ENCODE data around the gene TDRD12. TPM values are rescaled to one million over a fixed set of nuclear protein-coding genes. Genes with fewer than 3 reads are reported as not detected.
"Not testable (repeated sequence)": the region's sequence is repeated elsewhere in the genome, so short reads cannot be mapped to it uniquely, and the experiment has no call there.

TDRD12 gene
- total and polyA plus RNA-seq, 8 donors, result 0.20 to 1.2 (median 0.50) TPM

GRCh38 chr19:32779082-32779481 lies 59.5 kb downstream of the TDRD12 start:
- Histone ChIP-seq H3K9me3 (peaks cover 0 to 11% of the 10 kb centered on the region in 2 donors), H3K27me3 (no peaks in the 10 kb centered on the region), H3K4me1 (no peaks in the 10 kb centered on the region), H3K27ac (no peak overlapping the region), H3K4me3 (no peak overlapping the region), H3K36me3 (no peaks in the 10 kb centered on the region)
- intact Hi-C loops (cut with DNase I), result no loop called here
- ATAC-seq, result no peak
- no peak for TF ChIP-seq CTCF (IDR thresholded peaks at IDR 0.05)
- DNase-seq, result no peak

GRCh38 chr19:32781280-32781679 lies 61.7 kb downstream of the TDRD12 start:
- DNase-seq (no peak), ATAC-seq (no peak)
- H3K9me3 ChIP-seq, result peaks cover 0 to 11% of the 10 kb centered on the region in 2 donors
- TF ChIP-seq CTCF (IDR thresholded peaks at IDR 0.05), result no peak
- H3K27ac ChIP-seq, result no peak overlapping the region
- no peaks in the 10 kb centered on the region for H3K36me3 ChIP-seq
- intact Hi-C loops (cut with DNase I), result no loop called here
- no peak overlapping the region for H3K4me3 ChIP-seq
- no peaks in the 10 kb centered on the region for H3K4me1 ChIP-seq
- no peaks in the 10 kb centered on the region for H3K27me3 ChIP-seq

- H3K36me3 ChIP-seq; DNase-seq; H3K4me1 ChIP-seq; ATAC-seq; H3K27ac ChIP-seq; H3K4me3 ChIP-seq; intact Hi-C loops (cut with DNase I); H3K27me3 ChIP-seq: not testable (repeated sequence)
- peaks cover 0 to 11% of the 10 kb centered on the region in 2 donors for H3K9me3 ChIP-seq
Measured at GRCh38 chr19:32782089-32782488, 62.5 kb downstream of the TDRD12 start.

- intact Hi-C loops (cut with DNase I), result not testable (repeated sequence)
Measured at GRCh38 chr19:32787161-32787813, 67.7 kb downstream of the TDRD12 start.

GRCh38 chr19:32787895-32788294 lies 68.3 kb downstream of the TDRD12 start:
- H3K27me3 ChIP-seq; ATAC-seq; H3K27ac ChIP-seq; H3K4me1 ChIP-seq; H3K4me3 ChIP-seq; H3K9me3 ChIP-seq; intact Hi-C loops (cut with DNase I); DNase-seq; H3K36me3 ChIP-seq: not testable (repeated sequence)

More at GRCh38 chr19:32787161-32787813, 67.7 kb downstream of the TDRD12 start:
- not testable (repeated sequence) for H3K4me3 ChIP-seq, H3K4me1 ChIP-seq, DNase-seq, H3K27me3 ChIP-seq, H3K27ac ChIP-seq, H3K36me3 ChIP-seq, H3K9me3 ChIP-seq, ATAC-seq

- Histone ChIP-seq H3K36me3 (no peaks in the 10 kb centered on the region), H3K27ac (no peak overlapping the region), H3K4me3 (no peak overlapping the region), H3K9me3 (no peaks in the 10 kb centered on the region), H3K4me1 (no peaks in the 10 kb centered on the region), H3K27me3 (no peaks in the 10 kb centered on the region)
- TF ChIP-seq CTCF (IDR thresholded peaks at IDR 0.05), result no peak
- DNase-seq (no peak), ATAC-seq (no peak)
- intact Hi-C loops (cut with DNase I), result no loop called here
Measured at GRCh38 chr19:32789429-32789828, 69.9 kb downstream of the TDRD12 start.

GRCh38 chr19:32798201-32798600 lies 78.6 kb downstream of the TDRD12 start:
- Histone ChIP-seq H3K4me3 (no peak overlapping the region), H3K27ac (no peak overlapping the region), H3K4me1 (no peaks in the 10 kb centered on the region), H3K36me3 (no peaks in the 10 kb centered on the region), H3K27me3 (no peaks in the 10 kb centered on the region), H3K9me3 (no peaks in the 10 kb centered on the region)
- peak; percentile 25 for ATAC-seq
- no peak for TF ChIP-seq CTCF (IDR thresholded peaks at IDR 0.05)
- DNase-seq, result peak in 1 of 4 donors; percentile 30
- intact Hi-C loops (cut with DNase I), result no loop called here

All from left lung (tissue), 10 donors.